K562 (cell line): Measurements from ENCODE around the gene TNK2. TPM values are rescaled to one million over a fixed set of nuclear protein-coding genes. Genes with fewer than 3 reads are reported as not detected.

Source experiments
- ATAC-seq: fragments of 200-7000 bp; cut with Tn5 transposase; 3 replicates; pipeline ENCODE4 v1.9.1; 2020; ENCODE audit warnings: moderate library complexity
- BruUV-seq: library from RNA; stranded (reverse); fragments of 400-500 nt; replicated peaks from 2 replicates; lab custom pipeline; 2021; lab: Mats Ljungman, UMichigan
- CTCF ChIA-PET: fragments of 300-600 bp; formaldehyde crosslinking; extraction: SDS; loops from one replicate; lab custom pipeline; 2021; ENCODE audit warnings: low intra/inter-chr PET ratio; lab: Yijun Ruan, JAX
- POLR2A ChIA-PET: fragments of 300-600, 350-650 bp; sonication (Branson Sonifier 250); formaldehyde crosslinking; extraction: SDS; loops from one replicate; lab custom pipeline; 2021; ENCODE audit warnings: antibody characterized with exemption, inconsistent platforms; lab: Yijun Ruan, JAX
- DNase-seq, 4 experiments: peaks; one replicate each; pipeline versions ENCODE4 v3.0.0 to v3.0.0-alpha.2; 2011 to 2018; ENCODE audit warnings: low spot score in 3 of 4, mixed read lengths in 3 of 4; ENCODE audit errors: extremely low read depth in 1 of 4
- FAIRE-seq: peaks from 2 replicates; lab custom pipeline; 2011; peaks lifted over from hg19 to GRCh38; lab: Jason Lieb, UNC
- H2AFZ ChIP-seq: 2 replicates; pipeline ENCODE4 v1.6.0; 2011; ENCODE audit warnings: low read depth, low read length, control low read depth, inconsistent platforms
- H3K27ac ChIP-seq: fragments of 200-600 bp; 3 replicates; pipeline ENCODE4 v1.8.0; 2011; ENCODE audit warnings: low read depth, mild to moderate bottlenecking, control low read depth, inconsistent platforms, low read length, moderate library complexity, mixed read lengths; ENCODE audit errors: extremely low read depth
- H3K27me3 ChIP-seq, 2 experiments: fragments of 300-600 bp in 1 of 2; 2 replicates in 1 of 2; 3 replicates in 1 of 2; pipeline versions ENCODE4 v1.6.0 to v1.8.0; 2011; ENCODE audit warnings: inconsistent platforms in 2 of 2, low read length in 2 of 2, mild to moderate bottlenecking in 1 of 2, mixed read lengths in 1 of 2, moderate library complexity in 1 of 2; ENCODE audit not compliant: control insufficient read depth in 2 of 2, insufficient read depth in 2 of 2
- H3K36me3 ChIP-seq: fragments of 300-600 bp; 3 replicates; pipeline ENCODE4 v1.8.0; 2011; ENCODE audit warnings: mild to moderate bottlenecking, low read length, inconsistent platforms; ENCODE audit not compliant: control insufficient read depth, insufficient read depth
- H3K4me1 ChIP-seq, 2 experiments: fragments of 200-600 bp in 1 of 2; replicated peaks in 1 of 2; 2 replicates in 1 of 2; 3 replicates in 1 of 2; pipeline versions ENCODE4 v1.5.1 to v1.8.0; 2011; ENCODE audit warnings: inconsistent platforms in 2 of 2, low read length in 2 of 2, mild to moderate bottlenecking in 1 of 2, mixed read lengths in 1 of 2, moderate library complexity in 1 of 2; ENCODE audit not compliant: control insufficient read depth in 2 of 2, insufficient read depth in 2 of 2
- H3K4me2 ChIP-seq: 2 replicates; pipeline ENCODE4 v1.6.1; 2011; ENCODE audit warnings: low read length, control low read depth, inconsistent platforms, mixed read lengths; ENCODE audit not compliant: insufficient read depth
- H3K4me3 ChIP-seq: fragments of 200-600 bp; sonication (generic), shearing (Covaris generic); 2 replicates; pipeline ENCODE4 v1.5.1; 2016; ENCODE audit warnings: control low read depth, inconsistent platforms
- H3K79me2 ChIP-seq: fragments of 200-600 bp; 3 replicates; pipeline ENCODE4 v1.8.0; 2011; ENCODE audit warnings: low read length, inconsistent platforms; ENCODE audit not compliant: control insufficient read depth, insufficient read depth
- H3K9ac ChIP-seq, 2 experiments: 2 replicates each; pipeline versions ENCODE4 v1.6.0 to v1.6.1; 2011; ENCODE audit warnings: low read depth in 2 of 2, low read length in 2 of 2, control low read depth in 1 of 2, inconsistent platforms in 1 of 2, mild to moderate bottlenecking in 1 of 2, mixed read lengths in 1 of 2; ENCODE audit not compliant: insufficient read depth in 1 of 2
- H3K9me1 ChIP-seq: one replicate; pipeline ENCODE4 v1.6.0; 2011; ENCODE audit warnings: inconsistent platforms, mild to moderate bottlenecking, low read length, moderate library complexity; ENCODE audit not compliant: control insufficient read depth, insufficient read depth
- H3K9me3 ChIP-seq: replicated peaks from 2 replicates; pipeline ENCODE4 v1.5.1; 2011; ENCODE audit warnings: low read depth, low read length, inconsistent platforms; ENCODE audit not compliant: control insufficient read depth, insufficient read depth
- H4K20me1 ChIP-seq: replicated peaks from 2 replicates; pipeline ENCODE4 v1.6.1; 2011; ENCODE audit warnings: low read length, inconsistent platforms, mixed read lengths; ENCODE audit not compliant: control insufficient read depth, insufficient read depth
- ELF2 ChIP-seq: fragments of 250-450 bp; sonication (Bioruptor Pico); IDR thresholded peaks from 2 replicates; pipeline ENCODE4 v1.5.0; 2021; ENCODE audit warnings: mild to moderate bottlenecking
- MTF1 ChIP-seq: fragments of 250-450 bp; sonication (Bioruptor Pico); IDR thresholded peaks from 2 replicates; pipeline ENCODE4 v1.9.0; 2021; ENCODE audit warnings: moderate library complexity, mild to moderate bottlenecking, inconsistent platforms, borderline replicate concordance
- NFE2L1 ChIP-seq: fragments of 450-650 bp; IDR thresholded peaks from 2 replicates; pipeline ENCODE4 v1.6.1; 2016; ENCODE audit warnings: missing genetic modification characterization, low read depth, mild to moderate bottlenecking, missing compliant biosample characterization, moderate library complexity, borderline replicate concordance
- POU5F1 ChIP-seq: fragments of 150-350 bp; IDR thresholded peaks from 2 replicates; pipeline ENCODE4 v1.6.1; 2014; ENCODE audit warnings: borderline replicate concordance, low read length, low read depth, mild to moderate bottlenecking; ENCODE audit not compliant: partially characterized antibody
- PURB ChIP-seq: sonication (generic); formaldehyde crosslinking; IDR thresholded peaks from 2 replicates; pipeline ENCODE4 v1.9.0; 2021; ENCODE audit warnings: low read depth, mild to moderate bottlenecking, missing genetic modification reagents
- SRSF9 ChIP-seq: fragments of 200-400 bp; formaldehyde crosslinking; IDR thresholded peaks from 2 replicates; pipeline ENCODE4 v1.6.1; 2017; ENCODE audit warnings: low read depth, low read length, borderline replicate concordance
- TCFL5 ChIP-seq: fragments of 250-450 bp; sonication (Bioruptor Pico); conservative IDR thresholded peaks from 2 replicates; pipeline ENCODE4 v1.6.1; 2021; ENCODE audit warnings: mild to moderate bottlenecking, moderate library complexity, matching md5 sums
- YY1 ChIP-seq, 3 experiments: IDR thresholded peaks; 2 replicates each; pipeline ENCODE4 v1.6.1; 2011; ENCODE audit warnings: low read length in 2 of 3, mild to moderate bottlenecking in 2 of 3, moderate library complexity in 2 of 3, borderline replicate concordance in 1 of 3, control low read depth in 1 of 3, low read depth in 1 of 3; ENCODE audit not compliant: insufficient read depth in 3 of 3, insufficient replicate concordance in 2 of 3, control insufficient read depth in 1 of 3, insufficient read length in 1 of 3; ENCODE audit errors: extremely low read depth in 1 of 3
- ZNF239 ChIP-seq: fragments of 250-450 bp; sonication (Bioruptor Pico); IDR thresholded peaks from 2 replicates; pipeline ENCODE4 v1.4.0; 2020; ENCODE audit warnings: mild to moderate bottlenecking
- WGBS: fragments of 100-300 bp; shearing (Covaris generic); methylation state at CpG from one replicate; pipeline ENCODE4 v1.1.6; 2016; ENCODE audit warnings: low coverage, mixed read lengths; ENCODE audit not compliant: insufficient coverage; ENCODE audit errors: missing lambda C conversion rate; 5-methylcytosine and 5-hydroxymethylcytosine counted together
- in situ Hi-C: fragments of 300-500 bp; cut with MboI; formaldehyde crosslinking; loops from 4 replicates; pipeline ENCODE4 v1.15.0; 2018; ENCODE audit warnings: inconsistent platforms, mixed read lengths
- intact Hi-C: fragments of 100-400 bp; cut with micrococcal nuclease; formaldehyde crosslinking; loops from 2 replicates; pipeline ENCODE4 v1.14.2; 2022
- polyA plus RNA-seq, 8 experiments: library from polyadenylated mRNA; depleted of rRNA in 4 of 8; stranded (reverse) in 5 of 8; unstranded in 3 of 8; fragments of >200 nt; fragmentation: Nextera tagmentation in 2 of 8; fragmentation: Illumina TruSeq in 1 of 8; extraction: Ambion mirVana in 2 of 8; extraction: Trizol in 1 of 8; gene quantifications; 2 replicates each; pipeline versions ENCODE4 v1.2.1 to v1.2.3, GENCODE V29; 2011 to 2014; ENCODE audit warnings: inconsistent platforms in 1 of 8, missing spikeins in 1 of 8
- total RNA-seq, 7 experiments: library from RNA; depleted of rRNA in 6 of 7; stranded (reverse); fragments of >200 nt in 6 of 7; fragmentation: Illumina TruSeq in 2 of 7; extraction: Trizol in 2 of 7; gene quantifications; 2 replicates each; pipeline versions ENCODE4 v1.2.1 to v1.2.3, GENCODE V29; 2011 to 2021; ENCODE audit warnings: low replicate concordance in 1 of 7

TNK2 gene
- total and polyA plus RNA-seq, 9 of the 15 experiments (the other 6 are each of a cell fraction or from before 2014, with no cell fraction given), result 0.03 to 33.8 (median 6.5) TPM

GRCh38 chr3:195913382-195913781 lies 5.0 kb upstream of the TNK2 start:
- in situ Hi-C loops, result no loop called here
- H3K4me2 ChIP-seq, result no peak overlapping the region
- H3K27ac ChIP-seq, result no peak overlapping the region
- H3K9ac ChIP-seq, result no peak overlapping the region
- no peaks in the 10 kb centered on the region for H3K36me3 ChIP-seq
- no peak for FAIRE-seq
- POLR2A ChIA-PET, result no interaction called here
- TF ChIP-seq MTF1 (CRISPR knock-in tag) (no peak), PURB (CRISPR knock-in tag) (no peak), ZNF239 (CRISPR knock-in tag) (no peak), NFE2L1 (tag) (no peak), YY1 (IDR thresholded peaks at IDR 0.05; ENCODE audit: borderline replicate concordance in 1 of 3, control insufficient read depth in 1 of 3, extremely low read depth in 1 of 3, insufficient read depth in 3 of 3, insufficient read length in 1 of 3, insufficient replicate concordance in 2 of 3, low read depth in 1 of 3, low read length in 2 of 3) (no peak), POU5F1 (no peak), TCFL5 (CRISPR knock-in tag) (no peak), SRSF9 (no peak), ELF2 (CRISPR knock-in tag) (no peak)
- TF ChIP-seq, all 486 proteins: peak for 0
- no peak overlapping the region for H3K4me3 ChIP-seq
- peaks cover 1% of the 10 kb centered on the region for H4K20me1 ChIP-seq
- DNase-seq (no peak), ATAC-seq (no peak)
- CTCF ChIA-PET, result interaction anchor here (0.7 to 2.6 kb wide), 2 partner anchors 50 to 54 kb away, joined by 3 to 22 read pairs; no protein-coding TSS in a partner anchor
- no TSS peak for BruUV-seq
- no peaks in the 10 kb centered on the region for H3K9me3 ChIP-seq
- peaks cover 20 to 30% of the 10 kb centered on the region in 2 experiments for H3K4me1 ChIP-seq
- WGBS, result 72% methylated on average over 11 of the region's 11 CpGs
- H3K27me3 ChIP-seq, result peaks cover 8 to 16% of the 10 kb centered on the region in 2 experiments; a peak in 4 of 5 replicates
- H3K79me2 ChIP-seq, result peaks cover 3% of the 10 kb centered on the region; the same call in 1 of the 3 replicates
- intact Hi-C loops, result loop anchor here (10.0 kb wide), 1 partner anchor 169 kb away; no protein-coding TSS in a partner anchor
- H3K9me1 ChIP-seq, result no peaks in the 10 kb centered on the region
- H2AFZ ChIP-seq, result no peak overlapping the region
